Stomach (tissue), 9 donors: ENCODE results near the gene PDCD7. TPM values are rescaled to one million over a fixed set of nuclear protein-coding genes. Genes with fewer than 3 reads are reported as not detected.
A peak's percentile ranks its signal among the peaks of the same experiment; 100 is the strongest.

Source experiments
- DNase-seq, 2 donors: peaks; one replicate each; pipeline versions ENCODE4 v3.0.0 to v3.0.0-alpha.2; 2013 to 2019
- H3K27ac ChIP-seq, 5 donors: fragments of 200-600 bp in 4 of 5; sonication (generic) in 4 of 5; one replicate each; pipeline ENCODE4 v1.5.1; 2013 to 2019; ENCODE audit warnings: mild to moderate bottlenecking in 1 of 5, moderate library complexity in 1 of 5
- H3K27me3 ChIP-seq, 3 donors: fragments of 200-600 bp; sonication (generic); one replicate each; pipeline ENCODE4 v1.5.1; 2017 to 2019; ENCODE audit warnings: mixed run types in 1 of 3
- H3K36me3 ChIP-seq, 4 donors: fragments of 200-600 bp; sonication (generic); 1 replicate in 3 of 4; 2 replicates in 1 of 4; pipeline ENCODE4 v1.5.1; 2016 to 2019
- H3K4me1 ChIP-seq, 4 donors: fragments of 200-600 bp; sonication (generic); one replicate each; pipeline ENCODE4 v1.5.1; 2016 to 2019
- H3K4me3 ChIP-seq, 4 donors: fragments of 200-600 bp; sonication (generic) in 3 of 4; one replicate each; pipeline ENCODE4 v1.5.1; 2016 to 2019; ENCODE audit warnings: mild to moderate bottlenecking in 1 of 4
- H3K9me3 ChIP-seq, 4 donors: fragments of 200-600 bp; sonication (generic); one replicate each; pipeline ENCODE4 v1.5.1; 2016 to 2019
- CTCF ChIP-seq, 7 experiments: fragments of 450-650 bp in 4 of 7; fragments of 200-600 bp in 3 of 7; sonication (generic) in 3 of 7; IDR thresholded peaks; one replicate each; pipeline ENCODE4 v1.5.1; 2016 to 2019; ENCODE audit warnings: antibody characterized with exemption in 7 of 7, control low read depth in 2 of 7, mild to moderate bottlenecking in 1 of 7
- EP300 ChIP-seq: sonication (generic); formaldehyde crosslinking; IDR thresholded peaks from one replicate; pipeline ENCODE4 v1.6.1; 2017; ENCODE audit warnings: antibody characterized with exemption
- POLR2A ChIP-seq, 4 donors: fragments of 450-650 bp; IDR thresholded peaks; one replicate each; pipeline ENCODE4 v1.6.1; 2016; ENCODE audit warnings: antibody characterized with exemption in 4 of 4, control low read depth in 2 of 4, mild to moderate bottlenecking in 1 of 4, moderate library complexity in 1 of 4
- POLR2AphosphoS5 ChIP-seq, 3 donors: sonication (generic); formaldehyde crosslinking; IDR thresholded peaks; one replicate each; pipeline ENCODE4 v1.6.1; 2016; ENCODE audit warnings: antibody characterized with exemption in 3 of 3
- WGBS, 5 donors: extraction: QIAGEN DNeasy Blood & Tissue Kit in 3 of 5; methylation state at CpG; one replicate each; pipeline versions ENCODE4 v1.1.5 to v1.1.7; 2013 to 2018; 5-methylcytosine and 5-hydroxymethylcytosine counted together
- intact Hi-C: fragments of 100-400 bp; cut with DNase I; formaldehyde crosslinking; loops from one replicate; pipeline ENCODE4 v1.15.1; 2023; ENCODE audit warnings: low total_unique reads
- polyA plus RNA-seq, 3 donors: library from polyadenylated mRNA; stranded (reverse); fragments of 200-250 nt; gene quantifications; one replicate each; pipeline ENCODE4 v1.2.3, GENCODE V29; 2013
- total RNA-seq, 5 donors: library from RNA; depleted of rRNA; stranded (reverse); fragments of >200 nt; gene quantifications; one replicate each; pipeline versions ENCODE4 v1.1.0 to v1.2.3, GENCODE V29; 2014 to 2016
- donor health status: healthy with polysubstance abuse.
- donor health status: Bipolar disorder and iron deficiency.
- donor health status: healthy.

The PDCD7 gene
- total and polyA plus RNA-seq, 8 donors = 10.7 to 127 (median 17.0) TPM

- H3K9me3 ChIP-seq = no peaks in the 10 kb centered on the region
- no peaks in the 10 kb centered on the region for H3K36me3 ChIP-seq
- H3K4me3 ChIP-seq = no peak overlapping the region
- intact Hi-C loops = loop anchor here (10.0 kb wide), 1 partner anchor 50 kb away; no protein-coding TSS in a partner anchor
- no peak for TF ChIP-seq CTCF (IDR thresholded peaks at IDR 0.05)
- no peak for TF ChIP-seq EP300
- TF ChIP-seq POLR2A (IDR thresholded peaks at IDR 0.05) = no peak
- no peak for TF ChIP-seq POLR2AphosphoS5 (IDR thresholded peaks at IDR 0.05)
- 59 to 82% (median 78%) methylated on average over 8 of the region's 8 CpGs for WGBS, 5 donors
- no peak for DNase-seq
- peaks cover 0 to 30% (median 0%) of the 10 kb centered on the region in 3 donors for H3K27me3 ChIP-seq
- H3K4me1 ChIP-seq = peaks cover 11 to 66% (median 29%) of the 10 kb centered on the region in 4 donors
- H3K27ac ChIP-seq = peak overlapping the region in 1 of 5 donors; percentile 14
Observed at GRCh38 chr15:65085207-65085753, 48.3 kb downstream of the PDCD7 start.

- WGBS, 5 donors = 65 to 85% (median 82%) methylated on average over 7 of the region's 7 CpGs
- TF ChIP-seq POLR2AphosphoS5 (IDR thresholded peaks at IDR 0.05) = no peak
- no peak for TF ChIP-seq EP300
- TF ChIP-seq CTCF (IDR thresholded peaks at IDR 0.05) = no peak
- TF ChIP-seq POLR2A (IDR thresholded peaks at IDR 0.05) = no peak
- Histone ChIP-seq H3K9me3 (no peaks in the 10 kb centered on the region), H3K27ac (peak overlapping the region in 1 of 5 donors; percentile 14), H3K36me3 (no peaks in the 10 kb centered on the region), H3K4me1 (peaks cover 11 to 61% (median 28%) of the 10 kb centered on the region in 4 donors), H3K4me3 (no peak overlapping the region), H3K27me3 (peaks cover 0 to 30% (median 0%) of the 10 kb centered on the region in 3 donors)
- no peak for DNase-seq
- intact Hi-C loops = loop anchor here (10.0 kb wide), 1 partner anchor 50 kb away; no protein-coding TSS in a partner anchor
Observed at GRCh38 chr15:65084500-65085206, 49.0 kb downstream of the PDCD7 start.

DNA sequence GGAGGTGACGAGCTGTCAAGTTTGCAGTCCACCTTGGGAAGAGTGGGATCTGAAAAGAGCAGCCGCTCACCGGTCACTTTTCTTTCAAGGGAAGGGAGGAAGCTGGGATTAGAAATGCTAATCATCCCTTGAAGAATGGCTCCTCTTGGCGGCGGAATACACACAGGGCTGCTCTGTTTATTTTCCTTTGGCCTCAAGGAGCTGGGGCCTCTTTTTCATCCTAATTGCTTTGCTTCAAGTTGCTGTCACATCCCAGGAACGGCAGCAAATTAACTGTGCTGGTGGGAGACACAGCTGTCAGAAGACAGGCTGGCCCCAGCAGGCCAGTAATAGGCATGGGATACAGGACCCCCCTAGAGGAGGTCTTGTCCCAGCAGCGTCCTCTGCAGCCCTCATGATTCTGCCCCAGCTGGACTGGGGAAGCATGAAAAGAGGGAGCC lies 50.3 kb downstream of the PDCD7 start:
- Histone ChIP-seq H3K9me3 (no peaks in the 10 kb centered on the region), H3K36me3 (no peaks in the 10 kb centered on the region), H3K4me3 (no peak overlapping the region), H3K27me3 (peaks cover 0 to 42% (median 0%) of the 10 kb centered on the region in 3 donors), H3K4me1 (peaks cover 7 to 48% (median 19%) of the 10 kb centered on the region in 4 donors), H3K27ac (no peak overlapping the region)
- TF ChIP-seq POLR2A (IDR thresholded peaks at IDR 0.05) (no peak), CTCF (IDR thresholded peaks at IDR 0.05) (peak in 1 of 7 experiments; percentile 15), POLR2AphosphoS5 (IDR thresholded peaks at IDR 0.05) (no peak), EP300 (no peak)
- DNase-seq = peak in 1 of 2 donors; percentile 76
- WGBS, 5 donors = 16 to 40% (median 26%) methylated on average over 7 of the region's 7 CpGs
- intact Hi-C loops = loop anchor here (10.0 kb wide), 1 partner anchor 48 kb away; no protein-coding TSS in a partner anchor

GRCh38 chr15:65082303-65082953 lies 51.2 kb downstream of the PDCD7 start:
- Histone ChIP-seq H3K4me3 (no peak overlapping the region), H3K4me1 (peaks cover 7 to 47% (median 25%) of the 10 kb centered on the region in 4 donors), H3K36me3 (no peaks in the 10 kb centered on the region), H3K9me3 (no peaks in the 10 kb centered on the region), H3K27ac (no peak overlapping the region), H3K27me3 (peaks cover 0 to 51% (median 6%) of the 10 kb centered on the region in 3 donors)
- 8 to 31% (median 15%) methylated on average over 7 of the region's 7 CpGs for WGBS, 5 donors
- intact Hi-C loops = loop anchor here (10.0 kb wide), 1 partner anchor 48 kb away; no protein-coding TSS in a partner anchor
- DNase-seq = peak in 1 of 2 donors; percentile 62
- TF ChIP-seq POLR2AphosphoS5 (IDR thresholded peaks at IDR 0.05) (no peak), EP300 (no peak), POLR2A (IDR thresholded peaks at IDR 0.05) (no peak), CTCF (IDR thresholded peaks at IDR 0.05) (no peak)
